ENCODE data around the gene GEMIN2.
"Not testable (repeated sequence)": the region's sequence is repeated elsewhere in the genome, so short reads cannot be mapped to it uniquely, and the experiment has no call there.

The GEMIN2 gene

GRCh38 chr14:39114073-39114838 lies at the start of gene GEMIN2:
Gene GEMIN2, plus strand, starts transcription at chr14:39114323. Its CDS starts 16 bp downstream, at chr14:39114339.
- DNase-seq: peak; percentile 96

DNA sequence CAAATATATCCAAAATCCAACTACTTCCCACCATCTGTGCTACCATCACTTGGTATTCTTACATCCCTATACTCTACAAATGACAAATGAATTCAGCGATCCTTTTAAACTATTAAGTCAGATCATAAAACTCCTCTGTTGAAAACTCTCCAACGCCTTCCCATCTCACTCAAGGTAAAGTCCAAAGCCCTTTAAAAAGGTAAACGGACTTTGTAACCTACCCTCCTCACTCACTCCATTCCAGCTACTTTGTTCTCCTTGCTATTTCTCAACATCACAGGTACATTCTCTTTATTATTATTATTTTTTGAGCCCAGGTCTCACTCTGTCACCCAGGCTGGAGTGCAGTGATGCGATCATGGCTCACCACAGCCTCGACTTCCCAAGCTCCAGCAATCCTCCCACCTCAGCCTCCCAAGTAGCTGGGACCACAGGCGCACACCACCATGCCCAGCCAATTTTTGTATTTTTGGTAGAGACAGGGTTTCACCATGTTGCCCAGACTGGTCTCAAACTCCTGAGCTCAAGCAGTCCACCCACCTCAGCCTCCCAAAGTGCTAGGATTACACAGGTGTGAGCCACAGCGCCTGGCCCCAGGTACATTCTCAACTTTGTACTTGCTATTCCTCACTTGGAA lies 44.8 kb upstream of the GEMIN2 start:
- DNase-seq: not testable (repeated sequence)

DNA sequence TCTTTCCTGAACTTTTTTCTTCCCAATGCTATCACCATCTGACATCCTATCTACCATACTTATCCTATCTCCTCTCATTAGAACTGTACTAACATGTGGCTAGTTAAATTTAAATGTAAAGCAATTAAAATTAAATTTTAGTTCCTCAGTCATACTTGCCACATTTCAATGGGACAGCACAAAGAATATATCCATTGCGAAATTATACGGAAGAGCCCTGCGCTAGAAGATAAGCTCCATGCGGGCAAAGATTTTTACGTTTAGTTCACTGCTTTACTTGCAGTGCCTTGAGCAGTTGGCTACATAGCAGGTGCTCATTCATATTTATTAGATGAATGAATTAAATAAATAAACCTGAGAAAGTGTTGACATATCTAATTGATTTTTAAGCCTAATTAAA lies 44.2 kb upstream of the GEMIN2 start:
- DNase-seq: no peak

DNA sequence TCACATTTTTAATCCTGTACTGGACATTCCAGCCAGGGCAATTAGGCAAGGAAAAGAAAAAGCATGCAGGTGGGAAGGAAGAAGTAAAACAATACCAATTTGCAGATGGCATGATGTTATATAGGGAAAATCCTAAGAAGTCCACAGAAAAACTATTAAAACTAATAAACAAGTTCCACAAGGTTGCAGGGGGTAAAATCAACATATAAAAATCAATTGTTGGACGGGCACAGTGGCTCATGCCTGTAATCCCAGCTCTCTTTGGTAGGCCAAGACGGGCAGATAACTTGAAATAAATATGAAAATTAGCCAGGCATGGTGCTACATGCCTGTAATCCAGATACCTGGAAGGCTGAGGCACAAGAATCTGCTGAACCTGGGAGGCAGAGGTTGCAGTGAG lies 43.0 kb upstream of the GEMIN2 start:
- no peak for DNase-seq

GRCh38 chr14:39080886-39081285 lies 33.2 kb upstream of the GEMIN2 start:
- no peak for DNase-seq

DNA sequence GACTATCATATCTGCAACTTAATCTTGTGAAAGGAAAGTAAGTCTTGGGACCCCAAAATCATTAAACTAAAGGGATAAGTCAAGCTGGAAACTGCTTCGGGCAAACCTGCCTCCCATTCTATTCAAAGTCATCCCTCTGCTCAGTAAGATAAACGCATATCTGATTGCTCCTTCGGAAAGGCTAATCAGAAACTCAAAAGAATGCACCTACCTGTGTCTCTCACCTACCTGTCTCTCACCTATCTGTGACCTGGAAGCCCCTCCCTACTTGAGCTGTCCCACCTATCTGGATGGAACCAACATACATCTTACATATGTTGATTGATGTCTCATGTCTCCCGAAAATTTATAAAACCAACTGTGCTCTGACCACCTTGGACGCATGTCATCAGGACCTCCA lies 31.0 kb upstream of the GEMIN2 start:
- no peak for DNase-seq

- no peak for DNase-seq
Measured at GRCh38 chr14:39085933-39086332, 28.2 kb upstream of the GEMIN2 start.

DNA sequence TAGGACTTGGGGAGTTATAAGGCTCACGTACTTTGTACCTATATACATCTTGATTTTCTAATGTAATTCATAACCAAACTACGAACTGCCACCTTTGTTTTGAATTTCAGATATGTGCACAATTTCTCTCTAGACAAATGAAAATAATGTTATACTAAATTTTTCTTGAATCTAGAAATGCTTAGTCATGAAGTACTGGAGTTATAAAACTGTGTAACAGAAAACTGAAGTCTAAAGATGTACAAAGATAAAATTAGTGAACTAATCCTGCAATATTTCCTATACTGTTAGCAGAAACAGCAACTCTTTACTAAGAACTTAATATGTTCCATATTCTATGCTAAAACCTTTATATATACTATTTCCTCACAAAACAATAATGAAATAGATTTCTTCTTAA lies 26.6 kb upstream of the GEMIN2 start:
- DNase-seq: no peak

- DNase-seq: no peak
Measured at GRCh38 chr14:39090548-39091111, 23.5 kb upstream of the GEMIN2 start.

- DNase-seq: no peak
Measured at GRCh38 chr14:39091716-39092115, 22.4 kb upstream of the GEMIN2 start.

- DNase-seq: no peak
Measured at GRCh38 chr14:39094515-39094914, 19.6 kb upstream of the GEMIN2 start.

DNA sequence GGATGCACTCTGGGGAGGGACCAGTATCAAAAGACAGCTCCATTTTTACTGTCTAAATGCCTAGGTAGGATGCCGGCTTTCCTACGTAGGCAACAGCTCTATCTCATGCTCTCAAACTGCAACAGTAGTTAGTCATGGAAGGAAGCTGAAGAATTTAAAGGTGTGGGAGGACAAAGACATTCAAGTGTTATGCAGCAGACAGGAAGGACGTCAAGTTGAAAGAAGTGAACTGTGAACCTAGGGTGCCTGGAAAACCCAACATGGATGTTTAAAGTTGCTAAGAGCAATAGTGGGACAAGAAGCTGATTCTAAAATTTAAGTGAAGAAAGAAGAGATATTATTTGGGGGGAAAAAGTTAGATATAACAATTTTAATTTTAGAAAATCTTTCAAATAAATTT lies 17.0 kb upstream of the GEMIN2 start:
- no peak for DNase-seq

- not testable (repeated sequence) for DNase-seq
Measured at GRCh38 chr14:39099215-39099614, 14.9 kb upstream of the GEMIN2 start.

DNA sequence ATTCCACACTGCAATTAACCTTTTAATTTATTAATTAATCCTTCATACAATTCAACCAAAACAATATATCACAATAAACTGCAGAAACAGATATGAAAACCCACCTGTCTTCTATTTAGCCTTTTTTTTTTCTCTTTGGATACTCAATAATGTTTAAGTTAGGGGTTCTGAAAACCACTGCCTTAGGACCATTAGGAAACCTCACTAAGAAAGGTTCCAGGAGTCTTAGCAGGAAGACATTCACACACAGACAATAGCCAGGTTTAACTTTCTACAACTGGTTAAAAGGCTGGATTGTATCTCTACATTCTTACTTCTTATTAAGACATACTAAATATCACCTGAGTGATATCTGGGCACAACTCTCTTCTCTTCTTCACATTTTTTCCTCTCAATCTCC lies 14.4 kb upstream of the GEMIN2 start:
- DNase-seq: no peak

DNA sequence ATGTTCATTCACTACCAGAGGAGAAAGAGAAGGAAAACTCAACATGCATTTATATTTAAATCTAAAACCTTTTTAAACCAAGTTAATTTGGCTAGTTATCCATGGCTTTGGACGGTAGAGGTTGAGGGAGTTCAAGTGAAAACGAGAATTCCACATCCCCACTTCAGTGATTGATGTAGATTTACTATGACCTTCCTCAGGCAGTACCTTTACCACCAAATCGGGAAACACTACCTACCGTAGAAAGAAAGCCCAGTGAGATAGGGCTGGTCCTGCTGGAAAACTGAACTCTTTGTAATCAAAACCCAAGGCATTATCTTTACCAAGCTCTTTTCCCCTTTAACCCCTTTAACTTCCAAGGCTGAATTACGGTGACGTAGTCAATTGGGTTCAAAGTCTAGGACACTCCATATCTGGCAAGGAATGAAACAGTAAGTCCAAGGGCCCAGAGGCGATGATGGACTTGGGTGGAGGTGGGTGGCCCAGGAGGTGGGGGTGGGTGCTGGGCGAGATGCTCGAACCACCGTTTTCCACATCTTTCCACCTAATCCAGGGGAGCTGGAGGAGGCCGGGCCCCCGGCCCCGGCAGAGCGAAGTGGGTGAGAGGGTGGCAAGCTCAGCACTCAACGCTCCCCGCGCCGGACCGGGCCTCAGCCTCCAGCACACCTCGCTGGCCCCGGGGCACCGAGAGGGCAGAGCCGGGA lies 11.7 kb upstream of the GEMIN2 start:
- peak; percentile 35 for DNase-seq

- DNase-seq: peak; percentile 95
Measured at GRCh38 chr14:39102969-39103957, 10.9 kb upstream of the GEMIN2 start, which contains the start of gene SEC23A. Gene SEC23A, minus strand, starts transcription at chr14:39103235. Its CDS starts 7,117 bp downstream, at chr14:39096118.

DNA sequence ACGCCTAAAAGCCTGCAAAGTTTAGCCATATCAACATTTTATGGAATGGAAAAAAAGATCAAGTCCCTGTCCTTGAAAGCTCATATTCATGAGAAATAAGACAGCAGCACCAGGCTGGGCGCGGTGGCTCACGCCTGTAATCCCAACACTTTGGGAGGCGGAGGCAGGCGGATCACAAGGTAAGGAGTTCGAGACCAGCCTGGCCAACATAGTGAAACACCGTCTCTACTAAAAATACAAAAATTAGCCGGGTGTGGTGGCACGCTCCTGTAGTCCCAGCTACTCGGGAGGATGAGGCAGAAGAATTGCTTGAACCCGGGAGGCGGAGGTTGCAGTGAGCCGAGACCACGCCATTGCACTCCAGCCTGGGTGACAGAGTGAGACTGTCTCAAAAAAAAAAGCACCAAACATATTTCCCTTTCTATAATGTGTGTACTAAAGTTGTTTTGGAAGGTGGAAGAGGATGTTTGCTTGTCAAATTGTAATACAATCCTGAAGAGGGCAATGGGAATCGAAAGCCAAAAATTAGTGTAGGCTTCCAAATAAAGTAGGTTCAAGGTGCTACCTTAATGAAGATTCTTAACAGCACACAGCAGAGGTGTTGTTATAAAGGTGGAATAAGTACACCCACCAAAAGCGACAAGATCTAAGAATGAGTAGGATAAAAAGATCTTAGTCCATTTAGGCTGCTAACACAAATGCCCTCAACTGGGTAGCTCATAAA lies 9.9 kb upstream of the GEMIN2 start:
- not testable (repeated sequence) for DNase-seq

- DNase-seq: peak; percentile 30
Measured at GRCh38 chr14:39107591-39107996, 6.5 kb upstream of the GEMIN2 start.

DNA sequence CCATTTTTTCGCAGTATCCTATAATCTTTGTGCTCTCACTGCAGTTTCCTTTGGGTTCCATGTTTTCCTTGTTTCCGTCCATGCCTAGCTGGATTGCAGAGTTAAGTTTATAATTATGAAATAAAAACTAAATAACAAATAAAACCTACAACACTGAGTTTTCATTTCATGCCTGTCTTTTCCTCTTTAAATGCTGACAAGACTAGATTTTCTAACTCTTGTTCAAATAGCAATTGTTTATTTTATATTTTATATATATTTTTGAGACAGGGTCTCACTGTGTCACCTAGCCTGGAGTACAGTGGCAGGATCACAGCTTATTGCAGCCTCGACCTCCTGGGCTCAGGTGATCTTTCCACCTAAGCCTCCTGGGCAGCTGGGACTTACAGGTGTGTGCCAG lies 5.3 kb upstream of the GEMIN2 start:
- no peak for DNase-seq

DNA sequence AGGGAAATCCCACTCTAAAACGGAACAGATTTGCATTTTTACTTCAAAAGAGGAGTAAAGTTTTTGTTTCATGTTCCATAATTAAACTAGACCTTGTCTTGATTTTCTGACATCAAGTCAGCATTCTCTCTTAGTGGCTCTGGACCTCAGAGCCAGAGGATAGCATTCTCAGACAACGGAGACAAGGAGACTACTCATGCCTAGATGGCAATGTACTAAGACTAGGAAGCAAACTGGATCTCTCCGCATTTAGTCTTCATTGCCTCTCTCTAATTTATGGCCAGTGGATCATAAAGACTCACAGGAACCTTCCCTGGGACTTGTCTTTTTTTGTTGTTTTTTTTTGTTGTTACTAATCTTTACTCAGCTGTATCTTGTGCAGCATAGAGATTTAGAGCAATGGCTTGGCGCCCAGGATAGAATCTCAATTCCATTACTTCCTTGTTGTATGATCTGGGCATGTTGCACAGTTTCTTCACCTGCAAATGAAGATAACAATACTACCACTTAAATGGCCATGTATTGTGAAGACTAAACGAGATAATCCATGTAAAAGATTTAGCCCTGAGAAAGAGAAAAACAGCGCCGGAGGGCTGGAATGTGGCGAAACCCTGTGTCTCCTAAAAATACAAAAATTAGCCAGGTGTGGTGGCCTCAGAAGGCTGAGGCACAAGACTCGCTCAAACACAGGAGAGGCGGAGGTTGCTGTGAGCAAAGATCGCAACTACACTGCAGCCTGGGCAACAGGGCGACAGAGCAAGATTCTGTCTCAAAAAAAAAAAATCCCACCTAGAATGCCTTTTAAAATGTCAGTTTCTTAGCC lies 4.0 kb upstream of the GEMIN2 start:
- no peak for DNase-seq

DNA sequence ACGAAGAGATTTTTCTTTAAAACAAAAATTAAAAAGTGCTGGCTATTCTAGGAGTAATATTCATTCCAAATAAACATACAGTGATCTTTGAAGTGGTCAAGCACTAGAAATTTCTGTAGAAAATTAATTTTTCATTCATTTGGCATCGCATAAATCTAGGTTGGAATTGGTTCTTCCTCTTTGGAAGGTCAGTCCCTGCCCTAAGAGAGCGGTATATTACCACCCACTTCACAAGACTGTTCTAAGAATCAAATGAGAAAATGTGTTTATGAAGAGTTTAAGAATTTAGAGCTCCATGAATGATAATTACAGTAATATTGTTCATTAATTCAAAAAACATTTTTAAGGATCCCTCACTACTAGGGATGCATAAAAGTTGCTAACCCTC lies 444 bp upstream of the GEMIN2 start:
- no peak for DNase-seq

Measured in NCI-H82 (cell line).